Karpas-422 (cell line): ENCODE results near the gene CRYGN. TPM values are rescaled to one million over a fixed set of nuclear protein-coding genes. Genes with fewer than 3 reads are reported as not detected.

Source experiments
- DNase-seq: peaks from one replicate; pipeline ENCODE4 v3.0.0-alpha.2; 2015
- H2AFZ ChIP-seq: fragments of 200-600 bp; sonication (generic); 2 replicates; pipeline ENCODE4 v1.6.1; 2014; ENCODE audit warnings: antibody characterized with exemption, low read length, mixed read lengths
- H3K27ac ChIP-seq: fragments of 200-600 bp; sonication (generic); 2 replicates; pipeline ENCODE4 v1.5.1; 2014; ENCODE audit warnings: mild to moderate bottlenecking, low read length, moderate library complexity
- H3K27me3 ChIP-seq: fragments of 200-600 bp; sonication (generic); 2 replicates; pipeline ENCODE4 v1.6.1; 2014; ENCODE audit warnings: low read length, mixed read lengths
- H3K36me3 ChIP-seq: fragments of 200-600 bp; sonication (generic); 2 replicates; pipeline ENCODE4 v1.6.1; 2014; ENCODE audit warnings: low read length, mixed read lengths; ENCODE audit not compliant: insufficient read depth
- H3K4me1 ChIP-seq: fragments of 200-600 bp; sonication (generic); 2 replicates; pipeline ENCODE4 v1.6.1; 2014; ENCODE audit warnings: mild to moderate bottlenecking, low read length, mixed read lengths
- H3K4me2 ChIP-seq: fragments of 200-600 bp; sonication (generic); 2 replicates; pipeline ENCODE4 v1.6.1; 2014; ENCODE audit warnings: low read length, low read depth, mild to moderate bottlenecking; ENCODE audit not compliant: poor library complexity, severe bottlenecking
- H3K4me3 ChIP-seq: fragments of 200-600 bp; sonication (generic); 2 replicates; pipeline ENCODE4 v1.5.1; 2014; ENCODE audit warnings: mild to moderate bottlenecking, antibody characterized with exemption, low read length, mixed read lengths
- H3K79me2 ChIP-seq: fragments of 200-600 bp; sonication (generic); 2 replicates; pipeline ENCODE4 v1.6.1; 2014; ENCODE audit warnings: mild to moderate bottlenecking, low read length, mixed read lengths
- H3K9ac ChIP-seq: fragments of 200-600 bp; sonication (generic); 2 replicates; pipeline ENCODE4 v1.6.0; 2014; ENCODE audit warnings: low read length
- H3K9me2 ChIP-seq: fragments of 200-600 bp; sonication (generic), shearing (Covaris generic); replicated peaks from 2 replicates; pipeline ENCODE4 v1.6.0; 2014; ENCODE audit warnings: mild to moderate bottlenecking, low read length, moderate library complexity; ENCODE audit not compliant: insufficient read depth
- H3K9me3 ChIP-seq: fragments of 300-700, 200-600 bp; sonication (generic); 2 replicates; pipeline ENCODE4 v1.6.1; 2014; ENCODE audit warnings: low read length, mixed read lengths
- H4K20me1 ChIP-seq: fragments of 200-600 bp; sonication (generic); 2 replicates; pipeline ENCODE4 v1.6.1; 2014; ENCODE audit warnings: mild to moderate bottlenecking, antibody characterized with exemption, low read length, low read depth; ENCODE audit not compliant: insufficient read depth
- total RNA-seq: library from RNA; depleted of rRNA; stranded (reverse); fragments of >200 nt; shearing (Covaris generic); gene quantifications from 2 replicates; pipeline ENCODE4 v1.2.3, GENCODE V29; 2014; ENCODE audit warnings: low replicate concordance

The CRYGN gene
- total RNA-seq, 1 experiment from 2014 or later = not detected

- no peaks in the 10 kb centered on the region; the same call in 1 of the 2 replicates for H3K9me3 ChIP-seq
- H3K4me1 ChIP-seq = no peaks in the 10 kb centered on the region
- no peak overlapping the region for H2AFZ ChIP-seq
- no peaks in the 10 kb centered on the region for H3K9me2 ChIP-seq
- no peak overlapping the region for H3K4me2 ChIP-seq
- H4K20me1 ChIP-seq = no peaks in the 10 kb centered on the region
- H3K36me3 ChIP-seq = no peaks in the 10 kb centered on the region
- H3K4me3 ChIP-seq = no peak overlapping the region
- no peaks in the 10 kb centered on the region for H3K27me3 ChIP-seq
- H3K79me2 ChIP-seq = no peaks in the 10 kb centered on the region
- H3K9ac ChIP-seq = no peak overlapping the region
- no peak overlapping the region for H3K27ac ChIP-seq
- no peak for DNase-seq
Measured at GRCh38 chr7:151423226-151423625, 16.7 kb downstream of the CRYGN start.

DNA sequence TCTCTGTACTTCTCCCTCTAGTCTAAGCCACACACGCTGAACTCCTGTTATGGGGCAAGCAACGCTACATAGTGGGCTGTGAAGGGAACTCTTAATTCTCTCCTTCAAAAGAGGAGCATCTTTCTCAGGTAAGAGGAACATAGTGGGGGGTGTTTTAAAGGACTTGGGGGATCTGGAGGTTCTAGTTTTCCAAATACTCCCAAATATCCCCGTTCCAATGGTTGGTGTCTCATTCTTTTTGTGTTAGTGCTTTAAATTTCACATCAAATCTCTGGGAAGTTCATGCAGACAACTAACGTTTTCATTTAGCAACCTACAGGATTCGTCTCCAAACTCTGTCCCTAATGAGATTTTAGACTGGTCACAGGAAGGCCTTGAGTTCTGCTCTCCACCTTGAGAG, 17.7 kb downstream of the CRYGN start:
- H3K9me2 ChIP-seq = no peaks in the 10 kb centered on the region
- no peak overlapping the region for H3K27ac ChIP-seq
- no peak overlapping the region for H3K4me3 ChIP-seq
- no peaks in the 10 kb centered on the region for H3K4me1 ChIP-seq
- no peak overlapping the region for H2AFZ ChIP-seq
- no peaks in the 10 kb centered on the region; the same call in 1 of the 2 replicates for H3K9me3 ChIP-seq
- H3K27me3 ChIP-seq = no peaks in the 10 kb centered on the region
- H4K20me1 ChIP-seq = no peaks in the 10 kb centered on the region
- H3K36me3 ChIP-seq = no peaks in the 10 kb centered on the region
- no peak overlapping the region for H3K9ac ChIP-seq
- no peak for DNase-seq
- no peak overlapping the region for H3K4me2 ChIP-seq
- no peaks in the 10 kb centered on the region for H3K79me2 ChIP-seq

- no peaks in the 10 kb centered on the region for H3K4me1 ChIP-seq
- H3K4me3 ChIP-seq = no peak overlapping the region
Measured at GRCh38 chr7:151420144-151420543, 19.8 kb downstream of the CRYGN start.

DNA sequence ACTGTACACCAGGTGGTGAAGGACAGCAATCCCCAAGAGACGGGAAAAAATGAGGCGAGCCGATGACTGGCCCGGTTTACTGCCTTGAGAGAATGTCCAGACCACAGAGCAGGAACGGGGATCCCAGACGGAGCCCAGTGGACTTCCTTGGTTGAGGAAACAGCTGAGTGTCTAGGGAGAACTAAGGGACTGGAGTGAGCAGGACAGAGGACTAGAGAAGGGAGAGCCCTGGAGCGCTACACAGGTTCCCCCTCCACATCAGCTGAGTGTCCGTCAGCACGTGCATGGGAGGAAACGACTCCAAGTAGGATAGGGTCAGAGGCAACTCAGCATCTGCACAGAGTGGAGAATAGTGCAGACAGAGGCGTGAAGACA, 23.0 kb downstream of the CRYGN start:
- no peak overlapping the region for H3K4me3 ChIP-seq
- no peak overlapping the region for H2AFZ ChIP-seq
- no peaks in the 10 kb centered on the region for H4K20me1 ChIP-seq
- no peaks in the 10 kb centered on the region for H3K27me3 ChIP-seq
- H3K27ac ChIP-seq = no peak overlapping the region
- no peak for DNase-seq
- no peaks in the 10 kb centered on the region for H3K9me2 ChIP-seq
- no peaks in the 10 kb centered on the region for H3K36me3 ChIP-seq
- H3K9ac ChIP-seq = no peak overlapping the region
- H3K4me2 ChIP-seq = no peak overlapping the region
- no peaks in the 10 kb centered on the region; the same call in 1 of the 2 replicates for H3K9me3 ChIP-seq
- H3K4me1 ChIP-seq = no peaks in the 10 kb centered on the region
- H3K79me2 ChIP-seq = no peaks in the 10 kb centered on the region

More at GRCh38 chr7:151420144-151420543, 19.8 kb downstream of the CRYGN start:
- Histone ChIP-seq H3K4me2 (no peak overlapping the region), H4K20me1 (no peaks in the 10 kb centered on the region), H2AFZ (no peak overlapping the region), H3K27me3 (no peaks in the 10 kb centered on the region), H3K9me3 (no peaks in the 10 kb centered on the region; the same call in 1 of the 2 replicates), H3K79me2 (no peaks in the 10 kb centered on the region), H3K27ac (no peak overlapping the region), H3K9me2 (no peaks in the 10 kb centered on the region), H3K9ac (no peak overlapping the region), H3K36me3 (no peaks in the 10 kb centered on the region)
- no peak for DNase-seq

GRCh38 chr7:151416112-151416940, 23.6 kb downstream of the CRYGN start:
- no peaks in the 10 kb centered on the region for H3K36me3 ChIP-seq
- H2AFZ ChIP-seq = no peak overlapping the region
- H3K4me2 ChIP-seq = no peak overlapping the region

GRCh38 chr7:151415375-151416105, 24.4 kb downstream of the CRYGN start:
- no peaks in the 10 kb centered on the region for H3K9me2 ChIP-seq
- no peak overlapping the region for H3K9ac ChIP-seq
- DNase-seq = no peak
- no peak overlapping the region for H3K27ac ChIP-seq
- no peaks in the 10 kb centered on the region for H4K20me1 ChIP-seq
- H3K36me3 ChIP-seq = no peaks in the 10 kb centered on the region
- H3K4me2 ChIP-seq = no peak overlapping the region
- no peaks in the 10 kb centered on the region for H3K79me2 ChIP-seq
- no peak overlapping the region for H2AFZ ChIP-seq
- H3K27me3 ChIP-seq = no peaks in the 10 kb centered on the region
- no peak overlapping the region for H3K4me3 ChIP-seq
- H3K9me3 ChIP-seq = no peaks in the 10 kb centered on the region; the same call in 1 of the 2 replicates
- no peaks in the 10 kb centered on the region for H3K4me1 ChIP-seq

More at GRCh38 chr7:151416112-151416940, 23.6 kb downstream of the CRYGN start:
- DNase-seq = no peak
- no peak overlapping the region for H3K27ac ChIP-seq
- no peaks in the 10 kb centered on the region; the same call in 1 of the 2 replicates for H3K9me3 ChIP-seq
- H3K4me1 ChIP-seq = no peaks in the 10 kb centered on the region
- no peak overlapping the region for H3K4me3 ChIP-seq
- no peak overlapping the region for H3K9ac ChIP-seq
- no peaks in the 10 kb centered on the region for H3K9me2 ChIP-seq
- H4K20me1 ChIP-seq = no peaks in the 10 kb centered on the region
- no peaks in the 10 kb centered on the region for H3K27me3 ChIP-seq
- H3K79me2 ChIP-seq = no peaks in the 10 kb centered on the region

GRCh38 chr7:151413241-151413640, 26.7 kb downstream of the CRYGN start:
- no peak for DNase-seq
- H3K4me3 ChIP-seq = no peak overlapping the region
- H3K79me2 ChIP-seq = no peaks in the 10 kb centered on the region
- no peaks in the 10 kb centered on the region for H3K27me3 ChIP-seq
- H3K36me3 ChIP-seq = no peaks in the 10 kb centered on the region
- H3K4me2 ChIP-seq = no peak overlapping the region
- no peak overlapping the region for H2AFZ ChIP-seq
- no peak overlapping the region for H3K27ac ChIP-seq
- no peaks in the 10 kb centered on the region for H3K9me3 ChIP-seq
- H3K9me2 ChIP-seq = no peaks in the 10 kb centered on the region
- H3K4me1 ChIP-seq = no peaks in the 10 kb centered on the region
- no peaks in the 10 kb centered on the region for H4K20me1 ChIP-seq
- H3K9ac ChIP-seq = no peak overlapping the region

- Histone ChIP-seq H3K9ac (no peak overlapping the region), H3K36me3 (no peaks in the 10 kb centered on the region), H3K4me2 (no peak overlapping the region), H2AFZ (no peak overlapping the region), H3K9me2 (no peaks in the 10 kb centered on the region), H3K4me1 (no peaks in the 10 kb centered on the region), H3K27me3 (no peaks in the 10 kb centered on the region), H3K79me2 (no peaks in the 10 kb centered on the region), H3K27ac (no peak overlapping the region), H3K4me3 (no peak overlapping the region), H4K20me1 (no peaks in the 10 kb centered on the region), H3K9me3 (no peaks in the 10 kb centered on the region)
- no peak for DNase-seq
Measured at GRCh38 chr7:151412318-151412717, 27.6 kb downstream of the CRYGN start.
